Endothelial cell of umbilical vein (primary cell): ENCODE data around the gene SPDYE4. TPM values are rescaled to one million over a fixed set of nuclear protein-coding genes. Genes with fewer than 3 reads are reported as not detected.

Source experiments
- BruUV-seq: library from RNA; stranded (reverse); fragments of 400-500 nt; replicated peaks from 2 replicates; lab custom pipeline; 2021; lab: Mats Ljungman, UMichigan
- CTCF ChIA-PET: fragments of 300-600, 350-600 bp; sonication (Branson Sonifier 250); formaldehyde crosslinking; loops from one replicate; lab custom pipeline; 2021; ENCODE audit warnings: antibody characterized with exemption, inconsistent platforms; lab: Charles Lee
- POLR2A ChIA-PET: fragments of 300-600, 350-600 bp; sonication (Branson Sonifier 250); formaldehyde crosslinking; loops from one replicate; lab custom pipeline; 2021; ENCODE audit warnings: antibody characterized with exemption, inconsistent platforms; lab: Charles Lee
- DNase-seq: peaks from one replicate; pipeline ENCODE4 v3.0.0-alpha.2; 2011; ENCODE audit warnings: low read depth, low spot score
- FAIRE-seq: peaks from 2 replicates; lab custom pipeline; 2011; peaks lifted over from hg19 to GRCh38; lab: Jason Lieb, UNC
- H2AFZ ChIP-seq: 2 replicates; pipeline ENCODE4 v1.6.0; 2012; ENCODE audit warnings: low read depth, low read length, control low read depth, inconsistent platforms
- H3K27ac ChIP-seq: 2 replicates; pipeline ENCODE4 v1.5.1; 2011; ENCODE audit warnings: low read depth, mild to moderate bottlenecking, control low read depth, low read length, moderate library complexity; ENCODE audit not compliant: insufficient read depth
- H3K27me3 ChIP-seq, 2 experiments: 2 replicates each; pipeline versions ENCODE4 v1.6.0 to v1.6.1; 2011; ENCODE audit warnings: low read length in 2 of 2, mixed read lengths in 1 of 2; ENCODE audit not compliant: control insufficient read depth in 2 of 2, insufficient read depth in 2 of 2
- H3K36me3 ChIP-seq, 2 experiments: 2 replicates in 1 of 2; 3 replicates in 1 of 2; pipeline ENCODE4 v1.5.1; 2011; ENCODE audit warnings: low read length in 2 of 2, mild to moderate bottlenecking in 1 of 2, moderate library complexity in 1 of 2; ENCODE audit not compliant: control insufficient read depth in 2 of 2, insufficient read depth in 2 of 2; ENCODE audit errors: extremely low read depth in 1 of 2
- H3K4me1 ChIP-seq: 3 replicates; pipeline ENCODE4 v1.5.1; 2011; ENCODE audit warnings: mild to moderate bottlenecking, low read length; ENCODE audit not compliant: control insufficient read depth, insufficient read depth; ENCODE audit errors: extremely low read depth
- H3K4me2 ChIP-seq: 2 replicates; pipeline ENCODE4 v1.6.1; 2011; ENCODE audit warnings: low read length, control low read depth, mixed read lengths; ENCODE audit not compliant: insufficient read depth
- H3K4me3 ChIP-seq, 3 experiments: fragments of 200-600 bp in 1 of 3; sonication (generic), shearing (Covaris generic) in 1 of 3; replicated peaks in 1 of 3; 2 replicates each; pipeline ENCODE4 v1.5.1; 2011 to 2016; ENCODE audit warnings: control low read depth in 3 of 3, low read length in 3 of 3, mild to moderate bottlenecking in 2 of 3, inconsistent platforms in 1 of 3, low read depth in 1 of 3, moderate library complexity in 1 of 3; ENCODE audit not compliant: insufficient read depth in 1 of 3
- H3K79me2 ChIP-seq: 2 replicates; pipeline ENCODE4 v1.6.0; 2012; ENCODE audit warnings: low read length, inconsistent platforms; ENCODE audit not compliant: control insufficient read depth, insufficient read depth
- H3K9ac ChIP-seq: replicated peaks from 2 replicates; pipeline ENCODE3; 2011; ENCODE audit warnings: low read length, control low read depth; ENCODE audit not compliant: insufficient read depth; ENCODE audit errors: extremely low read depth
- H3K9me1 ChIP-seq: replicated peaks from 3 replicates; pipeline ENCODE4 v1.6.0; 2011; ENCODE audit warnings: mild to moderate bottlenecking, low read length; ENCODE audit not compliant: control insufficient read depth, insufficient read depth; ENCODE audit errors: extremely low read depth
- H3K9me3 ChIP-seq: replicated peaks from 2 replicates; pipeline ENCODE4 v1.5.1; 2012; ENCODE audit warnings: low read length, inconsistent platforms; ENCODE audit not compliant: control insufficient read depth, insufficient read depth
- H4K20me1 ChIP-seq: replicated peaks from 2 replicates; pipeline ENCODE3; 2011; ENCODE audit warnings: mild to moderate bottlenecking, low read length; ENCODE audit not compliant: control insufficient read depth, insufficient read depth; ENCODE audit errors: extremely low read depth
- CTCF ChIP-seq, 2 donors: IDR thresholded peaks; 1 replicate in 1 of 2; 2 replicates in 1 of 2; pipeline ENCODE4 v1.5.1; 2011; ENCODE audit warnings: low read length in 2 of 2, mild to moderate bottlenecking in 2 of 2, moderate library complexity in 2 of 2, control low read depth in 1 of 2, inconsistent platforms in 1 of 2, low read depth in 1 of 2; ENCODE audit not compliant: insufficient read depth in 1 of 2; ENCODE audit errors: extremely low read depth in 1 of 2
- EZH2 ChIP-seq: IDR thresholded peaks from 2 replicates; pipeline ENCODE4 v1.6.1; 2012; ENCODE audit warnings: borderline replicate concordance, low read depth, mild to moderate bottlenecking, moderate library complexity, low read length, inconsistent platforms; ENCODE audit not compliant: severe bottlenecking
- FOS ChIP-seq: IDR thresholded peaks from 2 replicates; pipeline ENCODE4 v1.6.1; 2011; ENCODE audit warnings: mild to moderate bottlenecking, low read length, moderate library complexity, borderline replicate concordance; ENCODE audit not compliant: insufficient read depth
- GATA2 ChIP-seq: IDR thresholded peaks from 2 replicates; pipeline ENCODE4 v1.7.0; 2011; ENCODE audit warnings: low read depth, mild to moderate bottlenecking, moderate library complexity, mixed read lengths, low read length; ENCODE audit not compliant: insufficient read length, insufficient read depth
- JUN ChIP-seq: IDR thresholded peaks from 2 replicates; pipeline ENCODE4 v1.6.1; 2011; ENCODE audit warnings: borderline replicate concordance, low read depth; ENCODE audit not compliant: insufficient read length, insufficient read depth
- MAX ChIP-seq: IDR thresholded peaks from 2 replicates; pipeline ENCODE4 v1.6.1; 2011; ENCODE audit not compliant: insufficient read depth, insufficient read length
- MYC ChIP-seq: IDR thresholded peaks from one replicate; pipeline ENCODE4 v1.6.1; 2011; ENCODE audit warnings: mild to moderate bottlenecking, low read depth, low read length
- POLR2A ChIP-seq: IDR thresholded peaks from 2 replicates; pipeline ENCODE4 v1.6.1; 2012; ENCODE audit warnings: low read depth, mild to moderate bottlenecking, control low read depth, low read length
- POLR2AphosphoS5 ChIP-seq: IDR thresholded peaks from 2 replicates; pipeline ENCODE4 v1.6.1; 2012; ENCODE audit warnings: low read depth, mild to moderate bottlenecking, control low read depth, low read length, moderate library complexity; ENCODE audit not compliant: insufficient read depth
- dilution Hi-C: fragments of 300-500 bp; cut with MboI; formaldehyde crosslinking; loops from one replicate; pipeline ENCODE4 v1.15.0; 2019; ENCODE audit warnings: low sequenced_read_pairs; ENCODE audit not compliant: extremely low pct_ligation_motif_present
- intact Hi-C: fragments of 100-400 bp; cut with micrococcal nuclease; formaldehyde crosslinking; loops from one replicate; pipeline ENCODE4 v1.10.0; 2022
- polyA plus RNA-seq, 4 experiments: library from polyadenylated mRNA; depleted of rRNA in 3 of 4; stranded (reverse) in 3 of 4; unstranded in 1 of 4; fragments of >200 nt; gene quantifications; 2 replicates each; pipeline versions ENCODE4 v1.2.1 to v1.2.3, GENCODE V29; 2011 to 2012; ENCODE audit warnings: missing spikeins in 1 of 4
- total RNA-seq: library from RNA; stranded (reverse); gene quantifications from 2 replicates; pipeline ENCODE4 v1.2.3, GENCODE V29; 2021

SPDYE4 gene
- total and polyA plus RNA-seq, 2 donors (not counting 3 experiments of a cell fraction or from before 2014, with no cell fraction given) = not detected

DNA sequence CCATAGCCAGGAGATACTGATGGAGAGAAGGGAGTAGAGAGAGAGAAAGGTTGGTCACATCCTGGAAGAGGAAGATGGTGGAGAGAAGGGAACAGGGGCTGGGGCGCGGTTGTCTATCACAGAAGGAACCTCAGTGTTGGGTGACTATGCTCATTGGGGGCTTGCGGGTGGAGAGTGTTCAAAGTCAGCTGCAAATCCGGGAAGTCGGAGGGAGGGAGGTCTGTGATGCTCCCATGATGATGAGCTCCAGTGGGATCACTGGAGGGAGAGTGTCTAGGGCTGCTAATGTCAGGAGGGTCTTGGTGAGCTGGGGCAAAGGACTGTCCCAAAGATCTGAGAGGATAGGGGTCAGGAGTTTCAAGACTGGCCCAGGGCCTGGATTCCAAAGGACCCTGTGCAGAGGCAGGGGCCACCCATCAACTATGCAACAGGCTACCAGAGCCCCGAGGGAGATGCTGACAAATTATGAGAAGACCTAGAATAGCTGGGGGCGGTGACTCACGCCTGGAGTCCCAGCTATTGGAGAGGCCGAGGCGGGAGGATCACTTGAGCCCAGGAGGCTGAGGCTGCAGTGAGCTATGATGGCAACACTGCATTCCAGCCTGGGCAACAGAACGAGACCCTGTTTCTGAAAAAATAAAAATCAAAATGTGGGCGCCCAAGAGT, 2.6 kb downstream of the SPDYE4 start:
- TF ChIP-seq POLR2A = no peak
- no peak for TF ChIP-seq JUN
- no peak for TF ChIP-seq MAX
- TF ChIP-seq CTCF (IDR thresholded peaks at IDR 0.05; ENCODE audit: extremely low read depth in 1 of 2, insufficient read depth in 1 of 2, low read depth in 1 of 2, low read length in 2 of 2) = no peak
- no peak for TF ChIP-seq POLR2AphosphoS5
- TF ChIP-seq FOS = no peak
- TF ChIP-seq EZH2 = no peak
- no peak for TF ChIP-seq MYC
- TF ChIP-seq GATA2 = no peak
- intact Hi-C loops (no loop called here), dilution Hi-C loops (no loop called here)
- Histone ChIP-seq H3K9me1 (no peaks in the 10 kb centered on the region), H3K27ac (no peak overlapping the region), H3K36me3 (no peaks in the 10 kb centered on the region), H3K79me2 (no peaks in the 10 kb centered on the region), H3K4me3 (no peak overlapping the region), H3K4me1 (no peaks in the 10 kb centered on the region), H3K9ac (no peak overlapping the region), H3K27me3 (peaks cover 4 to 5% of the 10 kb centered on the region in 2 experiments), H3K4me2 (no peak overlapping the region), H4K20me1 (no peaks in the 10 kb centered on the region), H2AFZ (no peak overlapping the region), H3K9me3 (no peaks in the 10 kb centered on the region)
- DNase-seq = no peak
- CTCF ChIA-PET = interaction anchor here (4.2 kb wide), 1 partner anchor 10 kb away, joined by 15 read pairs; no protein-coding TSS in a partner anchor
- BruUV-seq = no TSS peak
- FAIRE-seq = no peak
- POLR2A ChIA-PET = interaction anchor here (0.5 kb wide), 1 partner anchor 125 kb away, joined by 3 read pairs; the partner anchor contains the start of gene MYH10
